Measurements from ENCODE around the gene MLC1.

MLC1 gene

DNA sequence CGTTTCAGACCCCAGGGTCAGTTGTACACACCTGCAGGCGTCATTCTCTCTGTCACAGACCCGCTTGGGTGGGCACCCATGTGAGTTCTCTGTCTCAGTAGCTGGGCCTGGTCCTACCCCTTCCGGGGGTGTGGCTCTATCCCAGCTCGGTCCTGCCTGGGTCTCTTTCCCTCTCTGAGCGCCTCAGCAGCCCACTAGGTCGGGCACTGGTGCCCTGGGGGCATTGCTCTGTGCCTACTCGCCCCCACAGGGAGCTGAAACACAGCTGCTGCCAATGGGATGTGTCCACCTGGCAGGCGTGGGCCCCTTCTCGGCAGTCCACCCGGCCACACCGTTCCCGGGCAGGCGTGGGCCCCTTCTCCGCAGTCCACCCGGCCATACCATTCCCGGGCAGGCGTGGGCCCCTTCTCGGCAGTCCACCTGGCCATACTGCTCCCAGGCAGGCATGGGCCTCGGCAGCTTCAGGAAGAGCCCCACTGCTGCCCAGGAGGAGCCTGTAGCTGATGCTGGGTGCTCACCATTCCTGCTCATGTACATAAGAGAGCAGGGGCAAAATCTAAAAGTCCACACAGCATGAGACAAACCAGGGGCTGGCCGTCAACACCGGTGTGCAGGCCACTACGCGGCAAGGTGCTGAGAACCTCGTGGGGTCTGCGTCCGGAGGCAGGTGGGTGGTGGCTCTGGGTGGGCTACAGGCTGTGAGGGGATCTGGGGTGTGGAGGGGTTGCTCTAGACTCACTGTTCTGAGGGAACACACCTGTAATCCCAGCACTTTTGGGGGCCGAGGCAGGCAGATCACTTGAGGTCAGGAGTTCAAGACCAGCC lies 12.3 kb downstream of the MLC1 start:
- H3K4me3 ChIP-seq (ENCODE audit: low read depth, low read length) = no peak overlapping the region
- DNase-seq (ENCODE audit: low read depth) = no peak
- in situ Hi-C loops (cut with HindIII; ENCODE audit: low sequenced_read_pairs) = no loop called here
- TF ChIP-seq, protein P1, sequence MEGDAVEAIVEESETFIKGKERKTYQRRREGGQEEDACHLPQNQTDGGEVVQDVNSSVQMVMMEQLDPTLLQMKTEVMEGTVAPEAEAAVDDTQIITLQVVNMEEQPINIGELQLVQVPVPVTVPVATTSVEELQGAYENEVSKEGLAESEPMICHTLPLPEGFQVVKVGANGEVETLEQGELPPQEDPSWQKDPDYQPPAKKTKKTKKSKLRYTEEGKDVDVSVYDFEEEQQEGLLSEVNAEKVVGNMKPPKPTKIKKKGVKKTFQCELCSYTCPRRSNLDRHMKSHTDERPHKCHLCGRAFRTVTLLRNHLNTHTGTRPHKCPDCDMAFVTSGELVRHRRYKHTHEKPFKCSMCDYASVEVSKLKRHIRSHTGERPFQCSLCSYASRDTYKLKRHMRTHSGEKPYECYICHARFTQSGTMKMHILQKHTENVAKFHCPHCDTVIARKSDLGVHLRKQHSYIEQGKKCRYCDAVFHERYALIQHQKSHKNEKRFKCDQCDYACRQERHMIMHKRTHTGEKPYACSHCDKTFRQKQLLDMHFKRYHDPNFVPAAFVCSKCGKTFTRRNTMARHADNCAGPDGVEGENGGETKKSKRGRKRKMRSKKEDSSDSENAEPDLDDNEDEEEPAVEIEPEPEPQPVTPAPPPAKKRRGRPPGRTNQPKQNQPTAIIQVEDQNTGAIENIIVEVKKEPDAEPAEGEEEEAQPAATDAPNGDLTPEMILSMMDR (IDR thresholded peaks at IDR 0.05; ENCODE audit: low read depth, low read length, missing control alignments) = no peak

DNA sequence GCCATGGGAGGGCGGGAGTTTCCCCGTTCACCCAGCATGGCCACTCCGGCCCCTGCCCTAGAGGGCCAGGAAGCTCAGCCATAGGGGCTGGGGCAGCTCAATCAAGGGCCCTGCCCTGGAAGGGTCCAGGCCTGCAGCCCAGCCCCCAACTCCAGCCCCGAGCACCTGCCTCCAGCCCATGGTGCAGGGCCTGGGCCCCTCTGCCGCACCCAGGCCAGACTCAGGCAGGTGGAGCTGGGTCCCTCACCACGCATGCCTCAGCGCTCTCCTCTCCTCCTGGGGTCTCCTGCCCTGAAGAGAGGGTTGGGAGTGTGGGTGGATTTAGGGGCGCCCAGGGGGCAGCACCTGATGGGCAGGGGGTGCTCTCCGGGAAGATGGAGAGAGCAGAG lies 13.1 kb downstream of the MLC1 start:
- no peak for DNase-seq (ENCODE audit: low read depth)
- no peak overlapping the region for H3K4me3 ChIP-seq (ENCODE audit: low read depth, low read length)
- TF ChIP-seq, protein P1 (IDR thresholded peaks at IDR 0.05; ENCODE audit: low read depth, low read length, missing control alignments) = no peak
- in situ Hi-C loops (cut with HindIII; ENCODE audit: low sequenced_read_pairs) = no loop called here

DNA sequence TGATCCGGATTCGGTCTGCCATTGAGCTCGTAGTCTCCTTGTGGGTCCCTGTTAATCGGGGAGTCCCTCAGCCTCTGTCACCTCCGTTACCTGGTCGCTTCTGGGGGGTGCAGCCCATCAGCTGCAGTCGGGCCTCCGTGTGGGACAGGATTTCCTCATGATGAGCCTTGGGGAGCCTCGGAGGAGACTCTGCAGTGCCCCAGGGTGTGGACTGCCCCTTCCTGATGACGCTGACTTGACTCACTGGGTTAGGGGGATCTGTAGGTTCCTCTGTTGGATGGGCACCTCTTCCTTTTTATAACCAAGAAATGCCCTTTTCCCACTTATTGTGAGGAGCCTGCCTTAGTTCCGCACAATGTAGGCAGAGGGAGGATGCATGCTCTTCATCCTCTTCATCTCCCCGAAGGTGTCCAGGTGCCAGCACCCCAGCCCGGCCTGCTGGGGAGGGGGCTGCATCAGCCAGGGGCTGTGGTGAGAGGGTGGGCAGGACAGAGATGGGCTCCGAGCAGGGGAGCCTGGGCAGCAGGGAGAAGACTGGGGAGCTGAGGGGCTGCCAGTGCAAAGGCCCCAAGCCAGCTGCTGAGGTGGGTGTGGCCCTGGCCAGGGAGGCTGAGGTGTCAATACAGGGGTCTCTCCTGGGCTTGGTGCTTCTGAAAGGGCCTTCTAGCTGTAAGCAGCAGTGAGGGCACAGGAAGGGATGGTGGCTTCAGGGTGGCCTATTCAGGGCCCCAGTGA lies 13.6 kb downstream of the MLC1 start:
- in situ Hi-C loops (cut with HindIII; ENCODE audit: low sequenced_read_pairs) = no loop called here
- no peak for DNase-seq (ENCODE audit: low read depth)
- TF ChIP-seq, protein P1 (IDR thresholded peaks at IDR 0.05; ENCODE audit: low read depth, low read length, missing control alignments) = no peak

DNA sequence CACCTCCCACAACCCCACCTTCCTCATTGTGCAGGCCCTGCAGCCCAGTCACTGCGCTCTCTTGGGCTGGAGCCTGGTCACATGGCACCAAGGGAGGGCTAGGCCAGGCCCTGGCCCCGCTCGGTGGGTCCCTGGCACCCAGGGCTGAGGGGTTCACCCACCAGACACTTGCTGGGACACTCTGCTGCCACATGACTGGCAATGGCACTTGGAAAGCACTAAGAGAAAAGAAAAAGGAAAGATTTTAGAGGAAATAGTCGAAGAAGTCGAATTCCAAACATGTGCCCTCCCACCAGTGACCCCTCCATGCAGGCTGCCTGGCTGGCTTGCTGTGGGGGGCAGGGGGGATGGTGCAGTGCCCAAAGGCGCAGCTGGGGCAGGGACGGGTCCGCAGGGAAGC lies 14.9 kb downstream of the MLC1 start:
- in situ Hi-C loops (cut with HindIII; ENCODE audit: low sequenced_read_pairs) = no loop called here
- DNase-seq (ENCODE audit: low read depth) = no peak
- H3K4me3 ChIP-seq (ENCODE audit: low read depth, low read length) = no peak overlapping the region
- TF ChIP-seq, protein P1 (IDR thresholded peaks at IDR 0.05; ENCODE audit: low read depth, low read length, missing control alignments) = no peak

More for the DNA sequence above, 13.6 kb downstream of the MLC1 start:
- no peak overlapping the region for H3K4me3 ChIP-seq (ENCODE audit: low read depth, low read length)

DNA sequence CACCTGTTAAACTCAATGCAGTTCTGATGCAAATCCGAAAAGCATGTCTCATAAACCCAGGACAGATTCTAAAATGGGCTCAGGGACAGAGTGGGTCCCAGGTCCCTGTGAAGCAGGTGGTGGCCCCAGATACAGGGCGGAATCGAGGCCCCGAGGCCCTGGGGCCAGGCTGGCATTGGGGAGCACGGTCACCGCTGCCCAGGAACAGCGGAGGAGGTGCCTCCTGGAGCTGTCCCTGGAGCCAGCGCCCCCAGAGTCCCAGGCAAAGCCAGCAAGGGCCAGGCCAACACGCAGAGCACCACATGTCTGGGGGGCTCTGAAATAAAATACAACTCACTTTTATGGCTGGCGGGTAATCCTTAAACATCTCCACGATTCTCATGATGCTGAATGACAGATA lies 17.1 kb downstream of the MLC1 start:
- TF ChIP-seq, protein P1 (IDR thresholded peaks at IDR 0.05; ENCODE audit: low read depth, low read length, missing control alignments) = no peak
- in situ Hi-C loops (cut with HindIII; ENCODE audit: low sequenced_read_pairs) = no loop called here
- DNase-seq (ENCODE audit: low read depth) = no peak
- H3K4me3 ChIP-seq (ENCODE audit: low read depth, low read length) = no peak overlapping the region

DNA sequence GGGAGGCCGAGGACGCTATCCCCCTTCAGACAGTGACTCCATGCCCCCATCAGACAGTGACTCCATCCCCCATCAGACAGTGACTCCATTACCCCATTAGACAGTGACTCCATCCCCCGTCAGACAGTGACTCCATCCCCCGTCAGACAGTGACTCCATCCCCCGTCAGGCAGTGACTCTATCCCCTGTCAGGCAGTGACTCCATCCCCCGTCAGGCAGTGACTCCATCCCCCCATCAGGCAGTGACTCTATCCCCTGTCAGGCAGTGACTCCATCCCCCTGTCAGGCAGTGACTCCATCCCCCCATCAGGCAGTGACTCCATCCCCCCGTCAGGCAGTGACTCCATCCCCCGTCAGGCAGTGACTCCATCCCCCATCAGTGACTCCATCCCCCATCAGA lies 18.0 kb downstream of the MLC1 start:
- DNase-seq (ENCODE audit: low read depth) = no peak
- TF ChIP-seq, protein P1 (IDR thresholded peaks at IDR 0.05; ENCODE audit: low read depth, low read length, missing control alignments) = no peak
- no peak overlapping the region for H3K4me3 ChIP-seq (ENCODE audit: low read depth, low read length)
- in situ Hi-C loops (cut with HindIII; ENCODE audit: low sequenced_read_pairs) = no loop called here
